NCI-H510A (cell line): ENCODE measurements around the gene DYNLT2B.
"Not testable (repeated sequence)": the region's sequence is repeated elsewhere in the genome, so short reads cannot be mapped to it uniquely, and the experiment has no call there.

Experiments used
- DNase-seq: peaks from one replicate; lab custom pipeline; 2025; lab: John Stamatoyannopoulos, UW

Gene DYNLT2B

DNA sequence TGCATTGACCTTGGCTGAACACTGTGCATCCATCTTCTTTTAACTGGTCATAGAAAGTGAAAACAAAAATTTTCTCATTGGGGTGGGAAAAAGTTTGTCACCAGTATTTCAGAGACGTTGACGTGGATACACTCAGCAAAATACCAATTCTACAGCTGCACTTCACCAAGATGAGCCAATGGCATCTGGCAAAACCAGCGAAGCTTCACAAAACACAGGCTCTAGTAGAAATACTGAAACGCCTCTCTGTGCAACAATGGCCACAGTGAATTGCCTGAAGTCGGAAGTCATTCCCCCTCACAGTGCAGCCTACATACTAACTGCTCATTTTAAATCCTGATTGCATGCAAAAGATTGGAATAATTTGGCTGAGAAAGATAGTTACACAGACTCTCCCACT, 47.5 kb downstream of the DYNLT2B start:
- no peak for DNase-seq

DNA sequence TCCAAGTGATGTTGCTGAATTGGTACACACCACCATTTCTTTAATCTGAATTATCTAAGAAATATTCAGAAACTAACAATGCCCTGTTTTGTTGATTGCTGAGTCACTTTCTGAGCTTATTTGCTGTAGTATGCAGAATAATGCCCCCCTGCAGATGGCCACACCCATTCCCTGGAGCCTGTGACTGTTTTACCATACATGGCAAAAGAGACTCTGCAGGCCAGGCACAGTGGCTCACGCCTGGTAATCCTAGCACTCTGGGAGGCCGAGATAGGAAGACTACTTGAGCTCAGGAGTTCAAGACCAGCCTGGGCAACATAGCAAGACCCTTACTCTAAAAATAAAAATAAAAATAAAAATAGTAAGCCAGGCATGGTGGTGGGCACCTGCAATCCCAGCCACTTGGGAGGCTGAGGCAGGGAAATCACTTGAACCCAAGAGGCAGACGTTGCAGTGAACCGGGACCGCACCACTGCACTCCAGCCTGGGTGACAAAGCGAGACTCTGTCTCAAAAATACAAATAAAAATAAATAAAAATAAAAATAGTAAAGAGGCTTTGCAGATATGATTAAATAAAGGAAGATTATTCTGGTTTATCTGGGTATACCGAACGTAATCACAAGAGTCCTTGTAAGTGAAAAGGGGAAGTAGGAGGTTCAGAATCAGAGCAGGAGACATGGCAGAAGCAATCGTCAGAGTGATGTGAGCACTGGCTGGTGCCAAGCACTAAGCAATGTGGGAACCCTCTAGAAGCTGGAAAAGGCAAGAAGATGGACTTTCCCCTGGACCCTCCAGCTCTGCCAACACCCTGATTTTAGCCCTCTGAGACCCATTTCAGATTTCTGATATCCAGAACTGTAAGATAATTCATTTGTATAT, 49.5 kb downstream of the DYNLT2B start:
- no peak for DNase-seq

DNA sequence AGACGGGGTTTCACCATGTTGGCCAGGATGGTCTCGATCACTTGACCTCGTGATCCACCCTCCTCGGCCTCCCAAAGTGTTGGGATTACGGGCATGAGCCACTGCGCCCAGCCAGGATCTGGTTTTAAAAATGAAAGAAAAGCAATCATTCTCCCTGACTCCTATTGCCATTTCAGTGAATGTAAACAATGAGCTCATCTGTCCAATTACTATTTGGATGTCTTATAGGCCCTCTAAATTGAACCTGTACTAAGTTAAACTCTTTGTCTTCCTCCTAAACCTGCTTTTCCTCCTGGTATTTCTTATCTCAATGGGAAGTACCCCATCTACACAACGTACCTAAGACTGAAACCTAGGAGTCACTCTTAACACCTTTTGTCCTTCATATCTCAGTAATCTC, 54.2 kb downstream of the DYNLT2B start:
- no peak for DNase-seq

DNA sequence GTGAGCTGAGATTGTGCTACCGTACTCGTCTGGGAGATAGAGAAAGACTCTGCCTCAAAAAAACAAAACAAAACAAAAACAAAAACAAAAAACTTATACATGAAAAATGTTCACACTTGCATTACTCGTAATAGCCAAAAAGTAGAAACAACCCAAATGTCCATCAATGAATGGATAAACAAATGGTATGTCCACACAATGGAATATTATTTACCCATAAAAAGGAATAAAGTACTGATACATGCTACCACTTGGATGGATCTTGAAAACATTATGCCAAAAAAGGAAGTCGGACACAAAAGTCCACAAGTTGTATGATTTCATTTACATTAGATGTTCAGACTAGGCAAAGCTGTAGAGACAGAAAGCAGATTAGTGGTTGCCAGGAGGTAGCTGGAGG, 57.3 kb downstream of the DYNLT2B start:
- no peak for DNase-seq

DNA sequence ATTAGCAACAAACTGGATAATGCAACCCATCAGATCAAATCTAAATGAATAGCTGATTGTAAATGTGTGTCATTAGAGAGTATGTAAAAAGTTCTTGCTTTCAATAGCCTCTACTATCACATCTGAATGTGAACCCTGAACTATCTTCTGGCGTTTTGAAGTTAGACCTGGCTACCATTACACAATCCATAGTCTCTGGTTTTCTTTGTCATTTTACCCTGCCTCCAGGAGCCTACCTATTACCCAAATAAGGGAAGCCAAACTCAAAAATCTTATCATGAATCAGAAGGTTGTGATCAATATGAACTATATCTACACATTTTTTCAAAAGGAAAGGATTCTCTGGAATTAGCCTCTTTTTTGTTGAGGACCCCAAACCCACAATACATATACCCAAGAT, 62.3 kb downstream of the DYNLT2B start:
- no peak for DNase-seq

DNA sequence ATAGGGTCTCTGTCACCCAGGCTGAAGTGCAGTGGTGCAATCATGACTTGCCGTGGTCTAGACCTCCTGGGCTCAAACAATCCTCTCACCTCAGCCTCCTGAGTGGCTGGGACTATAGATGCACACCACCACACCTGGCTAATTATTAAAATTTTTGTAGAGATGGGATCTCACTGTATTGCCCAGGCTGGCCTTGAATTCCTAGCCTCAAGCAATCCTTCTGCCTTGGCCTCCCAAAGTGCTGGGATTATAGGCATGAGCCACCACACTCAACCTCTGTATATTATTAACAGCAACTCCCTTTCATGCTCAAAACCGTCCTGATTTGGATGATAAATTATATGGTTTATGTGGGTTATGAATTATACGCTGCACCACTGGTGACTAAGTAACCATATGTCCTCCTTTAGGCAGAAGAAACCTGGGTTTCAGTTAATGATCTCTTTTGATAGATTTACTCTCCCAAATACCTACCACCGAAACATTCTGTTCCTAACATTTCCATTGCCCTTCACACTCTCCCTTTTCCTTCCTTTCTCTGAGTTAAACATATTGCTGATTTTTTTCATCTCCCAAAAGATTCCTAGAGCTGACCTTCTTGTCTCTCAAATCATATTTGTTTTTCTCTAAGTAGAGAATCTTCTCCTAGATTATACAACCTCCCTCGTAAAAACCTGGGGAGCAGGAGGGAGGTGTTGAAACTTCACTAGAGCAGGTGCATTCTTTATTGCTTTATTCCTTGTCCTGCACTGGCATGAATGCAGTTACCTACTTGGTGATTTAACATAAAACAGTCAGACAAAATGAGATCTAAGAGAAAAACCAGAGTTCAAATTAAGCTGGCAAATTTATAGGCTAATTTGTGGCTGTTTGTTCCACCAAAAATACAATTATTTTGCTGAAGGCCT, 63.4 kb downstream of the DYNLT2B start:
- DNase-seq: no peak

DNA sequence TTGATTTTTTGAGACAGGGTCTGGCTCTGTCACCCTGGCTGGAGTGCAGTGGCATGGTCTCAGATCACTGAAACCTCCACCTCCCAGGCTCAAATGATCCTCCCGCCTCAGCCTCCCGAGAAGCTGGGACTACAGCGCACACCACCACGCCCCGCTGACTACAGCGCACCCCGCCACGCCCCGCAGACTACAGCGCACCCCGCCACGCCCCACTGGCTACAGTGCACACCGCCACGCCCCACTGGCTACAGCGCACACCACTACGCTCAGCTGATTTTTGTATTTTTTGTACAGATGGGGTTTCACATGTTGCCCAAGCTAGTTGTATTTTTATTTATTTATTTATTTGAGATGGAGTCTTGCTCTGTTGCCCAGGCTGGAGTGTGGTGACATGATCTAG, 66.1 kb downstream of the DYNLT2B start:
- DNase-seq: no peak

DNA sequence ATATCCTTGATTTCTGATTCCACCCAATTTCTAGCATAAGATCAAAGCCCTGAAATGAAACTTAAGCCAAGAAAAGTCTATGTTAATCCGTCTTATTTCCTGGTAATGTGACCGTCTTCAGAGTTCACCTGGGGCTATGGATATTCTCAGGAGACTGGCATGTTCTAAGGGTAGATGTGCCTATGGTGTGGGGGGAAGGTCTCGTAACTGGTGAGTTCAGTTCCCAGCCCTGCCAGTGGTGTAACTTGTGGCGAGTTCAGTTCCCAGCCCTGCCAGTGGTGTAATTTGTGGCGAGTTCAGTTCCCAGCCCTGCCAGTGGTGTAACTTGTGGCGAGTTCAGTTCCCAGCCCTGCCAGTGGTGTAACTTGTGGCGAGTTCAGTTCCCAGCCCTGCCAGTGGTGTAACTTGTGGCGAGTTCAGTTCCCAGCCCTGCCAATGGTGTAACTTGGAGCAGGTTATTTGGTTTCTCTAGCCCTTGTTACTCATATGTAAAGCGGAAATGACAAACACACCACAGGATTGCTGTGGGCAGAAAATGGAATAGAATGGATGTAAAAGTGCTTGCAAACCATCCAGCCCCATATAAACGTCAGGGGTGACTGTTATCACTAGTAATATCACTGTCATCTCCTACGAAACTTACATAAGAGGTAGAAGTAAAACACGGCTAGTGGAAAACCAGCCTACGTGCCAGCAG, 71.3 kb downstream of the DYNLT2B start:
- DNase-seq: no peak

DNA sequence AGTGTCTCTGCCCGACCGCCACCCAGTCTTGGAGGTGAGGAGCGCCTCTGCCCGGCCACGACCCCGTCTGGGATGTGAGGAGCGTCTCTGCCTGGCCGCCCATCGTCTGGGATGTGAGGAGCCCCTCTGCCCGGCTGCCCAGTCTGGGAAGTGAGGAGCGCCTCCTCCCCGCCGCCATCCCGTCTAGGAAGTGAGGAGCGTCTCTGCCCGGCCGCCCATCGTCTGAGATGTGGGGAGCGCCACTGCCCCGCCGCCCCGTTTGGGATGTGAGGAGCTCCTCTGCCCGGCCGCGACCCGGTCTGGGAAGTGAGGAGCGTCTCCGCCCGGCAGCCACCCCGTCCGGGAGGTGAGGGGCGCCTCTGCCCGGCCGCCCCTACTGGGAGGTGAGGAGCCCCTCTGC, 73.9 kb downstream of the DYNLT2B start:
- not testable (repeated sequence) for DNase-seq

DNA sequence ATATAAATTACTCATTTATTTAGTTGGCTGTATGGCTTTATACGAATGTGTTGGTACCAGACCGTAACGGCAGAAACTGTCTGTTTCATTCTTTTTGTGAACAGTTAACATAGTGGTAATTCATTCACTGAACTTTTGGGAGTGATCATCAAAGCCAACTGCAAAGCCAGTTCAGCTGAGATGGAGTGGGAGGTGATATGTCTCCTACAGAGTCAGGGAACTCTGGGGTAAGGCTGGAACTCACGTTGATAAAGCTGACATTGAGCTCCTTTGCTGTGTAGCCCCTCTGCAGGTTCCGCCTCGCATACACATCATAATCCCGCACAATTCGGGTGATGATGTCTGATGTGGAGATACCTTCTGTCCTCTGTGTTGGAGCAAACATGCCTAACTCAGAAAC, 76.3 kb downstream of the DYNLT2B start:
- no peak for DNase-seq
